HG03354 (cell line): ENCODE results near the gene KCNQ1.

Experiments used
- ATAC-seq: cut with Tn5 transposase; IDR thresholded peaks from one replicate; pipeline ENCODE4 v1.9.1; 2021; ENCODE audit warnings: mild to moderate bottlenecking; ENCODE audit not compliant: unreplicated experiment, poor library complexity, severe bottlenecking

KCNQ1 gene

DNA sequence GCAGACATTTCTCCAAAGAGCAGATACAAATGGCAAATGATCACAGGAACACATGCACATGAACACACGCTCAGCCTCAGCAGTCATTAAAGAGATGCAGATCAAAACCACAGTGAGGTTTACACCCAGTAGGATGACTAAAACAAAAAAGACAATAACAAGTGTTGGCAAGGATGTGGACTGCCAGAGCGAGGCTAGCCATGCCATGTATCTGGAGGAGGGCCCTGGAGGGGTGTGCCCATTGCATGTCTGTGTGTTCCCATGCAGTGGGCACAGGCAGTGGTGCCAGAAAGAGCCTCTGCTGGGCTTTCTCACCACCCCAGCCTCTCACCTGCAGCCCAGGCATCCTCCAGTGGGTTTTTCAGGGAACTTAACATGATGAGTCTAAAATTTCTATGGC is 309.2 kb downstream of the KCNQ1 start:
- no peak for ATAC-seq

DNA sequence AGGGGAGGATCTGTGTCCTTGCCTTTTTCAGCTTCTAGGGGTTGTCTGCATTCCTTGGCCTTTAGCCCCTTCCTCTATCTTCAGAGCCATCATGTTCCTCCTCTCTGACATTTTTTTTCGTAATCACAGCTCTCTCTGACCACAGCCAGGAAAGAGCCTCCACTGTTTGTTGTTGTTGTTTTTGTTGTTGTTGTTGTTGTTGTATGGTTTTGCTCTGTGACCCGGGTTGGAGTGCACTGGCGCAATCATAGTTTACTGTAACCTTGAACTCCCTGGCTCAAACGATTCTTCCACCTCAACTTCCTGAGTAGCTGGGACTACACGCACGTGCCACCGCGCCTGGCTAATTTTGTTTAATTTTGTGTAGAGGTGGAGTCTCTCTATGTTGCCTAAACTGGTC is 310.3 kb downstream of the KCNQ1 start:
- ATAC-seq = no peak

DNA sequence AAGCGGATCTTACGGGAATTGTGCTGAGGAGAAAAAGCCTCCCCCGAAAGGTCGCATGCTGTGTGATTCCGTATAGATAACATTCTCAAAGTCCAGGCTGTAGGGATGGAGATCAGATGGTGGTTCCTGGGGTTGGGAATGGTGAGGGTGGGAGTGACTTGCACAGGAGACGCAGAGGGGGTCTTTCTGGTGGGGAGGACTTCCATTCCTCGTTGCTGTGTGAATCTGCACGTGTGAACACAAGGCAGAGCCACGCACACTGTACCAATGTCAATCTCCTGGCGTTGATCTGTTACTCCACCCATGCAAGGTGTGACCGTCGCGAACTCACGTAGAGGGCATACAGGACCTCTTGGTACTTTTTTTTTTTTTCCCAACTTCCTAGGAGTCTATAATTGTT is 313.9 kb downstream of the KCNQ1 start:
- no peak for ATAC-seq

DNA sequence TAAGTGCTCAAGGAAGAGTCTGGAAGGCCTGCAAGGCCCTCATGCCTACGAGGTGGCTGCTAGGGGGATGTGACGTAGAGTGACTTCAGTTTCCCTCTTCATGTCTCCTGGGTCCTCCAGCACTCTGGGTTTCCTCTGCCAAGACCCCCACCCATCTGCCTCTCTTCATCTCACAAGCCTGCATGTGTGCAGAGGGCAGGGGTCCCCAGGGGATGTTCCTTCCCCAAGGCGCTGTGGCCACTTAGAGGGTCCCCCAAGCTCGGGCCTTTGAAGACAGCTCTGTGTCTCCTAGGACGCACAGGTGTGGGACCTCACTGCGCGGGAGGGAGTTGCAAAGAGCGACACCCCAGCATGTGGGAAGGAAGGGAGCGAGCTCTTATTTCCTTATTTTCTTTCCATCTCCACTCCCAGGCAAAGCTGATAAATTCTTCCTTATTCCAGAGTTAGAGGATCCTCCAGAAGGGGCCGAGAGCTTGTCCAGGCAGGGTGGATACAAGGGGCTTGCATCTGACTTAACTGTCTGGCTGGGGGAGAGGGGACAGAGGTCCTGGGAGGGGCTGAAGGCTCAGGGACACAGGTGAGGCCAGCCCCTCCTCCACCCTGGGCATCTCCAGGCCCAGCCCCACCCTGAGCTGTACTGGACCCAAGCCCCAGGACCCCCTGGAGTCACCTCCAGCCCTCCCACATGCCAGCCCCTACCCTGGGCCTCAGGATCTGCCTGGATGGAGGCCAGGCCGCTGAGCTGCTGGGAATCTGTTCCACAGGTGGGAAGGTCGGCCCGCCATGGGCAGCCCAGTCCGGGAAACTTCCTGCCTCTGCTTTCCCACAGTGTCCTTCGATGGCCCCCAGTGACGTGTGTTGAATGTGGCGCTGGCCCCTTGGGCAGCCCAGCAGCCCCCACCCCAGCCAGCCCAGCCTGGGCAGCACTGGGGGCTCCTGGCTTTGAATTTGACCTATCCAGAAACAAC is 314.7 kb downstream of the KCNQ1 start:
- no peak for ATAC-seq

DNA sequence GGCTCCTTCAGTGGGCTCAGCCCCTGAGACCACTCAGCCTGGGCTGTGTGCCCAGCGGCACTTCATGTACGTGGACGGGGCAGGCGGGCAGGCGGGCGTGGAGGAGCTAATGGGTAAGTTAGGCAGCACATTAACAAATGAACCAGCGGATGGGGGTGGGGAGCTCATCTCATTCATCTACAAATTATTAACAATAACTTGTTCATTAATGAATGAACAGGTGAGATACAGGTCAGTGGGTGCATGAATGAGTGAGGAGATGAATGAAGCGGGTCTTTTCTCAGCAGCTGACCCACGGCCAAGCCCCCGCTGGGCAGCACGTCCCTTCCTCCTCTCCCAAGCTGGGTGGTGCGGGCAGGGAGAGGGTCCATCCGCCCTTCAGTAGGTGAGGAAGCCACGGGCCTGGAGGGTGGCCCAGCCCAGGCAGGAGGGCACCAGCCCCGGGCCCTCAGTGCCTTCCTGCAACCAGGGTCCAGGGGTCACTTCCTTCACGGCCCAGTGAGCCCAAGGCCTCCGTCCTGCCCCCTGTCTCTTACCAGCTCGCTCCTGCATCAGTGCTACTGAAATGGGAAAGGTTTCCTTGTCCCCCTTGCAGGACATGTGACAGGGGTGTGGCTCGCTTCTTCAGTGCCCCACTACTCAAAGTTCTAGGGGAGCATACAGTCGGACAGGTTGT is 315.5 kb downstream of the KCNQ1 start:
- ATAC-seq = no peak

DNA sequence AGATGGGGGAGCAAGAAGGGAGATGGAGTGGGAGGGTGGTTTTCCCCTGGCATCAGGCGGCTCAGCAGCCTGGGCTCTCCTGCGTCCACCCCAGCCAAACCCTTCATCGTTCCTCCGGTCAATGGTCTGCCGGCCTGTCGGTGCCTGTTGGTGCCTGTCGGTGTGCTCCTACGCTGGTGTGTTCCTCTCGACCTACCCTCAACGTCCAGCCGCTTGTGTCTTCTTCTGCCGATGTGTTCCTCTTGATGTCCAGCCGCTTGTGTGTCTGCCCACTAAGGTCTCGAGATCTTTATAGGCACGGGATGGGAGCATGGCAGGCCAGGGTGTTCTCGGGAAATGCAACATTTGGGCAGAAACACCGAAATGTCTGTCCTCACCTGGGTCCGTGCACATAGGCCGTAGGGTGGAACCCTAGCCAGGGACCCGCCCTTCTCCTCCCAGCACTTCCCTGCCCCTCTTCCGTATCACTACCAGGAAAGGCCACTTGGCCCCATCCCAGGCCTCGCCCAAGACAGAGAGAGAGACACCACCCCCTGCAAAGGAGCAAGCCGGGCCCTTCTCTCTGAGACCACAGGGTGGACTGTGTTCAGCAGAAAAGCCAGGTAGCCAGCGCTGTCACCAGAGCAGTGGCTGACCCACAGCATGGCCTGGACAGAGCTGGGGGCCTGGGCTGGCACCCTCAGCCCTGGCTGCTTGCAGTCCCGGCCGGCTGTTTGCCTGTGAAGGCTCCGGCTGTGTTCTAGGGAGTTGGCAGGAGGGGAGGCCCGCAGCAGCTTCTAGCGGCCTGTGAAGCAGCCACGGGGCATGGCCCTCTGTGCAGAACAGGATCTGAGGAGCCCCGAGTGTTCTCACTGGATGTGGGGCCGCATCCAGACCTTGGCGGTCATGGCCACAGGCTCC is 316.6 kb downstream of the KCNQ1 start:
- no peak for ATAC-seq

DNA sequence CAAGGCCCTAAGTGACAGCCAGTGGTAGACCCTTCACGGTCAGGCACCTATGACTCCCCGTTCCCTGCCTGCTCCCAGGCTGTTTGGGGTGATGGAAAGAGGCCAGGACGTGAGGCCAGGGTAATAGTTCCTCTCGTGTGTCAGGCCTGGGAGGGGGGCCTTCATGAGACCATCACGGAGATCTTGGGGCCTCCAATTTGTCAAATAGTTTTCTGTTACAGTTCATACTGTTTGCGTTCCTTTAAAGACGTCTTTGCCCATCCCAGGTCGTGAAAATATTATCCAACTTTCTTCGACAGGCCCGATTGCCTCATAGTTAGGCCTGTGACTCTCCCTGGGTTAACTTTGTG is 317.2 kb downstream of the KCNQ1 start:
- ATAC-seq = no peak

DNA sequence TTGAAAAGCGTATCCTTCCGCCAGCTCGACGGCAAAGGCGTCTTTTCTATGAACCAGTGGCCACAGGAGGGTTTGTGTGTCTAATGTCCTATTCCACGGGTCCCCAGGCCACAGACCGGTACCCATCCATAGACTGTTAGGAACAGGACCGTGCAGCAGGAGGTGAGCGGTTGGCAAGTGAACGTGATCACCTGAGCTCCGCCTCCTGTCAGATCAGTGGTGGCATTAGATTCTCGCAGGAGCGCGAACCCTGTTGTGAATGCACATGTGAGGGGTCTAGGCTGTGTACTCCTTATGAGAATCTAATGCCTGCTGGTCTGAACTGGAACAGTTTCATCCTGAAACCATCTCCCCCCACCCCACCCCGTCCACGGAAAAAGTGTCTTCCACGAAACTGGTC is 317.6 kb downstream of the KCNQ1 start:
- ATAC-seq = no peak

- no peak for ATAC-seq
Observed at GRCh38 chr11:2763984-2764383, 319.2 kb downstream of the KCNQ1 start.

DNA sequence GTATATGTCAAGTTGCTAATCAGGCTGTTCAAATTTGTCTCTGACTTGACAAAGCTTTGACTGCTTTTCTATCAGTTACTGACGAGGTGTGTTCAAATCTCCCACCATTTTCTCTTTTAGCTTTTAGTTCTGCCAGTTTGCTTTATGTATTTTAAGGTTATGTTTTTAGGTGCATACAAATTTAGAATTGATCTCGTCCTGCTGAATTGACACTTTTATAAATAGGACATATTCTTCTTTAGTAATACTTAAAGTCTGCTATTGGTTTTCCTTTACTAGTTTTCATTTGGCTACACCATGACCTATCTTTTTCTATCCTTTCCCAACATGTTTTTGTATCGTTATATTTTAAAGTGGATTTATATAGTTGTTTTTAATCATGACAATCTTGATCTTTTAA is 320.7 kb downstream of the KCNQ1 start:
- no peak for ATAC-seq

- no peak for ATAC-seq
Observed at GRCh38 chr11:2766166-2766565, 321.4 kb downstream of the KCNQ1 start.

GRCh38 chr11:2767071-2767470 is 322.3 kb downstream of the KCNQ1 start:
- ATAC-seq = no peak

GRCh38 chr11:2767801-2768200 is 323.0 kb downstream of the KCNQ1 start:
- ATAC-seq = no peak

DNA sequence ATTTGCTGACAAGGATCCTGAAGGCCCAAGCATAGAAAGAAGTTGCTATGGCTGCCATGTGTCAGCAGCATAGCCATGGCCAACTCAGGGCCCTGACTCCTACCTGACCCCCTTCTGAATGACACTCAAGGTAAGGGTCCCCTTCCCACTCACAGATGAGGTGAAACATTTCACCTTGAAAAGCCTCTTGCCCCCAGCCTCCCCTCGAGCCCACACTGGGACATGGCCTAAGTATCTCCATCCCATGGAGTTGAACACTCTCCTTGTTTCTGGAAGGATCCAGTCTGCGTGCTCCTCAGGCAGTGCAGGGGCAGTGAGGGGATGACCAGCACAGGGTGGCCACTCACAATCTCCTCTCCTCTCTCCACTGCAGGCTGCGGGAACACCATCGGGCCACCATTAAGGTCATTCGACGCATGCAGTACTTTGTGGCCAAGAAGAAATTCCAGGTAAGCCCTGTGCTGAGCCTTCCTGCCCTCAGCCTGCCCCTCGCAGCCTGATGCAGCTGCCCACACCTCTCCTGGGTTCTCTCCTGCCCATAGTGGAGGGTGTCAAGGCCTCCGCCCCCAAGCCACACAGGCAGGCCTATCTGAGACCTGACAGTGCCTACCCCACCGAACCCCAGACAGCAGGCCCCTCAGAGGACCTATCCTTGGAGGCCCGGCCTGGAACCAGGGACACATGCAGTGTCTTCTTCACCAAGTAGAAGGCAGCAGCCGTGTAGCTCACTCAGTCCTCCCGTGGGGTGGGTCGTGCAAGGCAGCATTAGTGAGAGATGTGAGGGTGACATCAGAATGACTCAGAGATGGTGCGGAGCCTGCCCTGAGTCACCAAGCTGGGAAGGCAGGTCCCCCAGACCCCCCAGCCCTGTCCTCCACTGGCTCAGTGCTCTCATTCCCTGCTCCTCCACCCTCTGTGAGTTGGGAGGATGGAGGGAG is 323.9 kb downstream of the KCNQ1 start:
- no peak for ATAC-seq

DNA sequence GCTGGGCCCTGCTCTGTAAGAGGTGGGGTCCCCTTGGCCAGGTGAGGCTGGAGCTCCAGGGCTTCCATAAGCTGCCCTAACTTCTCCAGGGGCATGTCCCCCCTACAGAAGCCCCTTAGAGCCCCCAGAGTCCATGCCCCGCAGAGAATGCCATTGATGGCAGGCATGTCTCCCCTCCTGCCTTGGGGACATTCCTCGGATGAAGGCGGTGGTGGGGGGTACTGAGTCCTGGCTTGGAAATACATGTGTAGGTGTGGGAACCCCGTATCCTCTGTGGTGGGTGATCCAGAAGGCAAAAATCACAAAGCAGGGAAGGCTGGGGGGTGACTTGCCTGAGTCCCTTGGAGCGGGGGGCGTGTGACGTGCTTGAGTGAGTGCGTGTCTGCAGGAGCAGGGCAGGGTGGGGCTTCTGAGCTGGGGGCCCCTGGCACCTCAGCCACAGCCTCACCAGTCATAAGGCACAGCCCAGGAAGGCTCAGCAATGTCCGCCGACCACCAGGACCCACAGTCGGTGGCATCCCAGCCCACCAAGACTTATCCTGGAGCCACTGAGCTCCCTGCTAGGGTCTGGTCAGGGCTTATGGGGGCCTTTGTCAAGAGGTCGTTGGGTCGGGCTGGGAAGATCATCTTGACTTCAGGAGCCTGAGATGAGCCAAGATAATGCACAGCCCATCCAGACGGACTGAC is 324.7 kb downstream of the KCNQ1 start:
- ATAC-seq = no peak

- no peak for ATAC-seq
Observed at GRCh38 chr11:2770096-2770751, 325.4 kb downstream of the KCNQ1 start.

- ATAC-seq = no peak
Observed at GRCh38 chr11:2770761-2771301, 326.0 kb downstream of the KCNQ1 start.
